Testis (tissue), 2 donors: Measurements from ENCODE around the gene SNX8.

Experiments used
- POLR2A ChIP-seq: fragments of 450-650 bp; IDR thresholded peaks from one replicate; pipeline ENCODE4 v1.6.1; 2017; ENCODE audit warnings: antibody characterized with exemption, mild to moderate bottlenecking, moderate library complexity
- TF ChIP-seq, protein P1 (sequence below), 3 experiments: fragments of 450-650 bp in 2 of 3; fragments of 200-600 bp in 1 of 3; sonication (generic) in 1 of 3; IDR thresholded peaks; one replicate each; pipeline ENCODE4 v1.5.1; 2016 to 2019; ENCODE audit warnings: antibody characterized with exemption in 3 of 3, mild to moderate bottlenecking in 2 of 3, moderate library complexity in 1 of 3

DNA sequence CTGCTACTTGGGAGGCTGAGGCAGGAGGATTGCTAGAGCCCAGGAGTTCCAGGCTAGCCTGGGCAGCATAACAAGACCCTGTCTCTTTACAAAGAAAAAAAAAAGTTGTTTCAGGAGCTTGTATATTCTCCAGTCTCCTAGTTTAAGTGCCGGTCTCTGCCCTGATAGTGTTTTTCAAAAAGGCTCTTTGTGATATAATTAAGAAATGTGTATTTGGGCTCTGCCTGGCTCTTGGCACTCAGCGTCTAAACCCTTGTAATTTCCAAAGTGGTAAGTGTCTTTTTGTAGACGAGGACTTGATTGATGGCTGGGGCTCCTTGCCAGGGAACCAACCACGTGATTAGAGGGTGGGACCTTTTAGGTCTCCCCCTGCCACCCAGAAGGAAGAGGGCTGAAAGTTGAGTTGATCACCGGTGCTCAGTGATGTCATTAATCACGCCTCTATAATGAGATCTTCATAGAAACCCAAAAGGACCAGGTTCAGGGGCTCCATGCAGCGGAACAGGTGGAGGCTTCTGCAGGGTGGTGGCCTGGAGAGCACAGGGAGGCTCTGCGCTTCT is 44.8 kb upstream of the SNX8 start:
- TF ChIP-seq, protein P1, sequence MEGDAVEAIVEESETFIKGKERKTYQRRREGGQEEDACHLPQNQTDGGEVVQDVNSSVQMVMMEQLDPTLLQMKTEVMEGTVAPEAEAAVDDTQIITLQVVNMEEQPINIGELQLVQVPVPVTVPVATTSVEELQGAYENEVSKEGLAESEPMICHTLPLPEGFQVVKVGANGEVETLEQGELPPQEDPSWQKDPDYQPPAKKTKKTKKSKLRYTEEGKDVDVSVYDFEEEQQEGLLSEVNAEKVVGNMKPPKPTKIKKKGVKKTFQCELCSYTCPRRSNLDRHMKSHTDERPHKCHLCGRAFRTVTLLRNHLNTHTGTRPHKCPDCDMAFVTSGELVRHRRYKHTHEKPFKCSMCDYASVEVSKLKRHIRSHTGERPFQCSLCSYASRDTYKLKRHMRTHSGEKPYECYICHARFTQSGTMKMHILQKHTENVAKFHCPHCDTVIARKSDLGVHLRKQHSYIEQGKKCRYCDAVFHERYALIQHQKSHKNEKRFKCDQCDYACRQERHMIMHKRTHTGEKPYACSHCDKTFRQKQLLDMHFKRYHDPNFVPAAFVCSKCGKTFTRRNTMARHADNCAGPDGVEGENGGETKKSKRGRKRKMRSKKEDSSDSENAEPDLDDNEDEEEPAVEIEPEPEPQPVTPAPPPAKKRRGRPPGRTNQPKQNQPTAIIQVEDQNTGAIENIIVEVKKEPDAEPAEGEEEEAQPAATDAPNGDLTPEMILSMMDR (IDR thresholded peaks at IDR 0.05): no peak
- no peak for TF ChIP-seq POLR2A
